GM18508 (cell line): ENCODE data around the gene SBDS.

Experiments used
- ATAC-seq: cut with Tn5 transposase; IDR thresholded peaks from one replicate; pipeline ENCODE4 v1.9.1; 2021; ENCODE audit warnings: moderate number of reproducible peaks; ENCODE audit not compliant: insufficient read depth, unreplicated experiment

SBDS gene

GRCh38 chr7:66948480-66949109, 46.8 kb downstream of the SBDS start:
- no peak for ATAC-seq

GRCh38 chr7:66946545-66946944, 48.8 kb downstream of the SBDS start:
- no peak for ATAC-seq

- ATAC-seq: no peak
Measured at GRCh38 chr7:66939325-66939724, 56.1 kb downstream of the SBDS start.

GRCh38 chr7:66937940-66938339, 57.4 kb downstream of the SBDS start:
- no peak for ATAC-seq
